ENCODE data around the gene TNFAIP2.

Gene TNFAIP2

GRCh38 chr14:103134919-103135318 is 11.7 kb downstream of the TNFAIP2 start:
- DNase-seq, result no peak

GRCh38 chr14:103135333-103136260 is 12.3 kb downstream of the TNFAIP2 start:
- DNase-seq, result no peak

- peak in 2 of 51 donors; percentile 24 to 32 for DNase-seq
Measured at GRCh38 chr14:103136388-103137271, 13.4 kb downstream of the TNFAIP2 start.

GRCh38 chr14:103137689-103138300 is 14.5 kb downstream of the TNFAIP2 start:
- no peak for DNase-seq

GRCh38 chr14:103138301-103139131 is 15.3 kb downstream of the TNFAIP2 start:
- DNase-seq, result no peak

GRCh38 chr14:103139132-103140025 is 16.1 kb downstream of the TNFAIP2 start:
- DNase-seq, result no peak

GRCh38 chr14:103140316-103141109 is 17.3 kb downstream of the TNFAIP2 start:
- DNase-seq, result no peak

GRCh38 chr14:103141117-103141796 is 18.0 kb downstream of the TNFAIP2 start:
- DNase-seq, result peak in 1 of 51 donors; percentile 18

- no peak for DNase-seq
Measured at GRCh38 chr14:103142026-103142425, 18.8 kb downstream of the TNFAIP2 start.

GRCh38 chr14:103142721-103143302 is 19.6 kb downstream of the TNFAIP2 start:
- no peak for DNase-seq

- DNase-seq, result no peak
Measured at GRCh38 chr14:103143506-103143905, 20.2 kb downstream of the TNFAIP2 start.

GRCh38 chr14:103144085-103144484 is 20.8 kb downstream of the TNFAIP2 start:
- DNase-seq, result no peak

GRCh38 chr14:103146141-103146709 is 23.0 kb downstream of the TNFAIP2 start:
- DNase-seq, result no peak

GRCh38 chr14:103149351-103150237 is 26.3 kb downstream of the TNFAIP2 start:
- no peak for DNase-seq

GRCh38 chr14:103151270-103151945 is 28.1 kb downstream of the TNFAIP2 start:
- DNase-seq, result peak in 6 of 51 donors; percentile 3 to 30 (median 22)

GRCh38 chr14:103155010-103155409 is 31.7 kb downstream of the TNFAIP2 start:
- DNase-seq, result peak in 33 of 51 donors; percentile 8 to 78 (median 42)
